Activated naive CD8-positive, alpha-beta T cell treated with anti-CD3 and anti-CD28 coated beads for 36 hours (primary cell): ENCODE data around the gene KCNH1. TPM values are rescaled to one million over a fixed set of nuclear protein-coding genes. Genes with fewer than 3 reads are reported as not detected.

Experiments used
- DNase-seq: peaks from one replicate; pipeline ENCODE4 v3.0.0; 2021
- H3K27ac Mint-ChIP-seq: one replicate; pipeline ENCODE4 v1.8.0; 2022; ENCODE audit warnings: mild to moderate bottlenecking, moderate library complexity, mixed read lengths
- H3K27me3 Mint-ChIP-seq: one replicate; pipeline ENCODE4 v1.8.0; 2022; ENCODE audit warnings: mild to moderate bottlenecking, mixed read lengths
- H3K36me3 Mint-ChIP-seq: one replicate; pipeline ENCODE4 v1.8.0; 2021; ENCODE audit warnings: mild to moderate bottlenecking, mixed read lengths
- H3K4me1 Mint-ChIP-seq: one replicate; pipeline ENCODE4 v1.8.0; 2021; ENCODE audit warnings: mixed read lengths
- H3K4me3 Mint-ChIP-seq: one replicate; pipeline ENCODE4 v1.8.0; 2022; ENCODE audit warnings: mild to moderate bottlenecking, moderate library complexity, mixed read lengths
- H3K9me3 Mint-ChIP-seq: one replicate; pipeline ENCODE4 v1.8.0; 2022; ENCODE audit warnings: mixed read lengths
- total RNA-seq, 2 experiments: library from RNA; stranded (reverse); gene quantifications; one replicate each; pipeline ENCODE4 v1.2.3, GENCODE V29; 2021

Gene KCNH1
- total RNA-seq, 2 experiments from 2014 or later, result not detected

DNA sequence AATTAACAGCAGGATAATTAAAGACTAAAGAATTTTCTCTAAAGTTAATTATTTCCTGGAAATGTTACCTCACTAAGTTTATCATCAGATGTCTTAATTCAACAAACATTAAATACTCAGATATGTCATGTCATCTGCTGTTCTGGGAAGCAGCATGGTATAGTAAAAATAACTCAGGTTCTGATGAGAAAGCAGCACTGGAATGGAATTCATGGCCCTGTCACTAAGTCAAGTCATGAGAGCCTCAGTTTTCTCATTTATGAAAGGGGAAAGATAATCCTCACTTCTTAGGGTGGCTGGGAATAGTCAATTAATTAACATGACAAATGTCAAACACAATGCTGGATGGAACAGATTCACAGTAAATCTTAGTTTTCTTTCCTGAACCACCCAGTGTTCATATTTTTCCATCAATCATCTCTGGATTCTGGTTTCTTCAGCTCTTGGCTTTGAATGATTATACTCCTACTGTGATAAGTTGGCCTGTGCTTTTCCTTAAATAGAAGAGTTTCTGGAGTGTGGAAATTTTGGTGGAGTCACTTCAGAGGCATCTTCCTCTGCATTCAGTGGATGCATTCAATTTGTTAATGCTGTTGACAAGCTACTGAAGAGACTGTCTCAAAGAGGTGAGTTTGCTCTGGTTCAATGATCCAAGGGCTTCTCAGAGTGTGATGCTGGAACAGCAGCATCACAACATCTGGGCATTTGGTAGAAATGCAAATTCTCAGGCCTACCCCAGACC, 319.4 kb downstream of the KCNH1 start:
- Mint-ChIP-seq H3K36me3 (no peaks in the 10 kb centered on the region), H3K27ac (no peak overlapping the region), H3K9me3 (no peaks in the 10 kb centered on the region), H3K4me3 (no peak overlapping the region), H3K4me1 (peaks cover 3% of the 10 kb centered on the region), H3K27me3 (peaks cover 3% of the 10 kb centered on the region)
- DNase-seq, result no peak

DNA sequence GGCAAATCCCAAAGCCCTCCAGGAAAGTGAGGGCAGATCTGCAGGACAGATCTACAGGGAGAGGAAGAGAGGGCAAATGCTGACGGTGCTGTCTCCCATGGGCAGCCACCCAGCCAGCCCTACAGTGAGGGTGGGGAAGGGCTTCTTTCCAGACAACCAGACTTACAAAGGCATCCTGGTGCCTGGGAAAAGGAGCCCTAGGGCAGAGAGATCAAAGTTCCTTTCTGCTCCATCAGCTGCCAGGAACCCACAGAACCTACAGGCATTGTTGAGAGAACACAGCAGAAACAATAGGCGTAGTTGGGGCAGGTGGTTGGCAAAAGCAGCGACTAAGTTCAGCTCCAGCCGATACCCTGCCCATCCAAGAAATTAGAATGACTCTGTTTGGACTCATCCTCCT, 332.4 kb downstream of the KCNH1 start:
- Mint-ChIP-seq H3K36me3 (no peaks in the 10 kb centered on the region), H3K27ac (no peak overlapping the region), H3K4me1 (no peaks in the 10 kb centered on the region), H3K9me3 (no peaks in the 10 kb centered on the region), H3K27me3 (peaks cover 4% of the 10 kb centered on the region), H3K4me3 (no peak overlapping the region)
- DNase-seq, result no peak

DNA sequence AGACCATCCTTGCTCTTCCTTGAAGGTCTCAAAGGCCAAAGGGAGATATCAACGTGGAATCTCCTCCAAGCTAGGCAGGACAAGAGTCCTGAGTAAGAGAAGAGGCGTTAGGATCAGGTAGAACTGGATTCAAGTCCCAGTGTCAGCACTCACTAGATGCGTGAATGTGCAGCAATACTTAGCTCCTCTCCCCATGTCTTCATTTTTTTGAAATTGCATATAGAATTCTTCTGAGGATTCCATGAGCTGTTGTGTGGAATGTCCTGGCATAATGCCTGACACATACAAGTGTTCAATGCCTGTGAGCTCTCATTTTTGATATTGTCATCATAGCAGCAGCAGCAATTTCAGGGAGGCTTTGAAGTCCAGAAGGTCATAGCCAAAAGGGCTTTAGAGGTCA, 333.2 kb downstream of the KCNH1 start:
- Mint-ChIP-seq H3K4me1 (no peaks in the 10 kb centered on the region), H3K4me3 (no peak overlapping the region), H3K27ac (no peak overlapping the region), H3K27me3 (peaks cover 4% of the 10 kb centered on the region), H3K36me3 (no peaks in the 10 kb centered on the region), H3K9me3 (no peaks in the 10 kb centered on the region)
- no peak for DNase-seq

DNA sequence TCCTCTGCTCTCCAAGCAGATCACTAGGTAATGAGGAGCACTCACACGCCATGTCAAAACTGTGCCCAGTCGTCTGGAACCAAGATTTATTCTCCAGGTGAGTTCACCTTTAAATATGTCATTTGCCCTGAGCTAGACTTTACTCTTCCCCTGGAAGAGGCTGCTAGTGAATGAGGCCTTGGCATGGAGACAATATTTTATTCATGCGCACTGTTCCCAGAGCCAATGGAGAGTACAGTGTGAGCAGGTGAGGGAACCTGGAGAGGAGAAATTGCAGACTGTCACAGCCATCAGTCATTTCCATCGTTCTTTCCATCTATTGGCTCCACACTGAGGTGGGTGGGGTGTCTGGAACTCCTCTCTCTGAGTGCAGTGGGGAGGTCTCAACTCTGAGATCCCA, 333.6 kb downstream of the KCNH1 start:
- Mint-ChIP-seq H3K27ac (no peak overlapping the region), H3K4me3 (no peak overlapping the region), H3K27me3 (peaks cover 4% of the 10 kb centered on the region), H3K9me3 (no peaks in the 10 kb centered on the region), H3K36me3 (no peaks in the 10 kb centered on the region), H3K4me1 (no peaks in the 10 kb centered on the region)
- no peak for DNase-seq

DNA sequence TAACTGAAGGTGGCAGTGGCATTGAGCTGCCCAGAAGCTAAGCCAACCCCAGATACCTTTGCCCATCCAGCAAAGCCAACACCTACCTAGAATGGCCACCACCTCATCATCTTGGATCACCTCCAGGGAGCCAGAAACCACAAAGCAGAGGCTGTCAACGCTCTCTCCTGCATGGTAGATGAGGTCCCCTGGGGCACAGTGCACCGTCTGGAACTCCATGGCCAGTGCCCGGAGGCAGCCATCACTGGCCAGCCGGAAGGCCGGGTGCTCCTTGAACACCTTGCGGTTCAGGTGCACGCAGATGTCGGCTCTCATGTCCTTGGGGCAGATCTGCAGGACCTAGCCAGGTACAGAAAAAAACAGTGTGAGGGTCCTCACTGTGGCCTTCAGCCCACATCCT, 336.5 kb downstream of the KCNH1 start:
- no peaks in the 10 kb centered on the region for H3K36me3 Mint-ChIP-seq
- no peaks in the 10 kb centered on the region for H3K4me1 Mint-ChIP-seq
- H3K27ac Mint-ChIP-seq, result no peak overlapping the region
- H3K27me3 Mint-ChIP-seq, result peaks cover 4% of the 10 kb centered on the region
- H3K9me3 Mint-ChIP-seq, result no peaks in the 10 kb centered on the region
- no peak for DNase-seq
- no peak overlapping the region for H3K4me3 Mint-ChIP-seq

DNA sequence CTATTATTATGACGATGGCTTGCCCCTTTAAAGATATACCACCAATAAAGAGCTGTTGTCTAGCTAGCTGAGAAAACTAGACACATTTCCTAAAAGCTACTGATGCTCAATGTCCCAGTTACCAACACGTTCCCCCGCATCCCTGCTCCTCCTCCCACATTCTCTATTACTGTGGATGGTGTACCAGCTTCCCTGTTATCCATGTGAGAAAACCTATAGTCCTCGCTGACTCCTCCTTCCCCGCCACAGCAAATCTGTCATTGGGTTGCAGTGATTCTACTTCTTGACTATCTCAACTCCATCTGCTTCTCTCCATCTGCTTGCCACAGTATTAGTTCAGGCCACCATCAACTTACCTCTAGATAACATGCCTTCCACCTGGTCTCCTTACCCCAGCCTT, 337.5 kb downstream of the KCNH1 start:
- DNase-seq, result no peak
- Mint-ChIP-seq H3K9me3 (no peaks in the 10 kb centered on the region), H3K4me3 (no peak overlapping the region), H3K36me3 (no peaks in the 10 kb centered on the region), H3K27me3 (no peaks in the 10 kb centered on the region), H3K27ac (no peak overlapping the region), H3K4me1 (no peaks in the 10 kb centered on the region)

DNA sequence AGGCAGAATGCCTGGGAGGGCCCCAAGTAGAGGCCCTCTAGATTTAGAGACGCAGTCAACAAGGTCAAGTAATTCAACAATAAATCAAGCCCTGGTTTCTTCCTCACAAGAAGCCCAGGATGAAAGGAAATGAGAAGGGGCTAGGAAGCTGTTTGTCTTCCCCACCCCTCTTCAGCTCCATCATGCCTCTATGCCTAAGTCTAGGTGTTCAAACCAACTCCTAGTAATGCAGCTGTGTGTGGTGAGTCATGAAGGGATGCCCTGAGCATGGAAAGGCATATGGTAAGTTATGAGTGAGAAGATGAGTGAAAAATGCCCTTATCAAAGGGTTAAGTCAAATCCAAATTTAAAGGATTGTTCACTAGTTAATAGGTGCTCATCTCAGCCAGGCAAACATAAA, 339.5 kb downstream of the KCNH1 start:
- H3K4me3 Mint-ChIP-seq, result no peak overlapping the region
- no peaks in the 10 kb centered on the region for H3K36me3 Mint-ChIP-seq
- no peaks in the 10 kb centered on the region for H3K4me1 Mint-ChIP-seq
- no peak overlapping the region for H3K27ac Mint-ChIP-seq
- DNase-seq, result no peak
- H3K9me3 Mint-ChIP-seq, result no peaks in the 10 kb centered on the region
- peaks cover 8% of the 10 kb centered on the region for H3K27me3 Mint-ChIP-seq

DNA sequence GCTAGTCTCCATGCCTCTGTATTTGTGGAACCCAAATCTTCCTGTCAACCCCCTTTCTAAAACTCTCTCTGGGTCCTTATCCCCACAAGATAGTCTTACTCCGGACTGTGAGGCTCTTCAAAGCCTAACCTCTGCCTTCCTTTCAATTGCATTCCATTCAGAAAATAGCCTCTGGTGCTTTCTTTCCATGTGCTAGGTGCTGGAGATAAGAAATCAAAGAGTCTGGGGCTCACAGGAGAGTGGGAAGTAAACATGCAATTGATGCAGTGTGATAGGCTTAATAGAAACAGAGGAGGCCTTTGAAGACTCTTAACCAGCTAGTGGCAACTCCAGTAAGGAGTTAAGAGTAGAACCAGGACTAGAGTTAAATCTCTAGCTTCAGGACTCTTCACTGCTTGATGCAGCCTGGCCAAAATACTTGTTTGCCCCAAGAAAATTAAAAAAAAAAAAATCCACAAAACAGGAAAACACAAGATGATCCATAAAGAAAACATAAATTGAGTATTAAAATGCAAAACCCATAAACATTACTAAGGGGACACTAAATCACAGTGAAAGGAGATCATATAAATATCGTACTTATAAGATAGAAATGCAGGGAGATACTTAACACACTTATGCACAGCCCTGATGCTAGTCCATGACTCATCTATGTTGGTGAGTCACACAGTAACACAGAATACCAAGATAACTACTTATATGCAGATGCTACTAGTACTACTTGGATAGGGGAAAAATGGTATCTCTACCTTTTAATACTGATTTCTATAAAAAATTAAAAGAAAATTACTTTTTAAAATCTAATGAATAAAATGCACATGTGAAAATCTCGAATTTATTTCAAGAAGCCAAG, 341.5 kb downstream of the KCNH1 start:
- Mint-ChIP-seq H3K36me3 (no peaks in the 10 kb centered on the region), H3K4me3 (no peak overlapping the region), H3K27me3 (peaks cover 8% of the 10 kb centered on the region), H3K27ac (no peak overlapping the region), H3K4me1 (no peaks in the 10 kb centered on the region), H3K9me3 (no peaks in the 10 kb centered on the region)
- DNase-seq, result no peak

DNA sequence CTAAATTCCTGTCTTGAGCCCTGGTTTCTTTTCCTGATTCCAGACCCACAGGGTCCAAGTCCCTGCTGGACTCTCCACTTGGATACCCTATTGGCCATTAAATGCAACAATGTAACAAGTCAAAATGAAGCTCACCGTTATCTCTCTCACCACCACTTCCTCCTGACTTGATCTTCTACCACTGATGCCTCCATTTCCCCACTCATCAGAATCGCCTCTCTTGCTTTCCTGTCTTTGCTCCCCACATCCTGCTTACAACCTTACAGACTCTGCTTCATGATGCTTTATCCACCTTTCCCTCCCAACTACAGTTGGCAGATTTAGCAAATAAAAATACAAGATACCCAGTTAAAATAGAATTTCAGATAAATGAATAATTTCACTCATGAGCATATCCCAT, 343.8 kb downstream of the KCNH1 start:
- H3K4me3 Mint-ChIP-seq, result no peak overlapping the region
- H3K9me3 Mint-ChIP-seq, result no peaks in the 10 kb centered on the region
- H3K36me3 Mint-ChIP-seq, result no peaks in the 10 kb centered on the region
- no peak overlapping the region for H3K27ac Mint-ChIP-seq
- no peaks in the 10 kb centered on the region for H3K4me1 Mint-ChIP-seq
- no peak for DNase-seq
- peaks cover 13% of the 10 kb centered on the region for H3K27me3 Mint-ChIP-seq

DNA sequence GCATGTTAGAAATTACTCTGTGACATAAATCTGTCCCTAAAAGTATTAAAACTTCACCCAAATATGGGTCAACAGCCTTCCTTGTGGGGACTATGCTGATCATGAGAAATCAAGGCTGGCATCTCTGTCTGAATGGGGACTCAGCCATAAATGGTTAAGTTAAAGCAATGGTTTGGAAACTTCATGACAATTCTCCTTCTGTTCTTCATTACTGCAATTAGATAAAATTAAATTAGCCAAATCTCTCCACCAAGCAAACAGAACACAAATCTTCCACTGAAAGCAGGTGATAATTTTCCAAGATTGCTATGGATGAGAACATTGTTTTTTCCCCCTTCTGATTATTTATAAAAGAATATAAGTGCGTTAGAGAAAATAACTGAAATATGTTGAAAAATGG, 346.1 kb downstream of the KCNH1 start:
- Mint-ChIP-seq H3K4me3 (no peak overlapping the region), H3K27ac (no peak overlapping the region), H3K4me1 (no peaks in the 10 kb centered on the region), H3K36me3 (no peaks in the 10 kb centered on the region), H3K27me3 (peaks cover 13% of the 10 kb centered on the region), H3K9me3 (no peaks in the 10 kb centered on the region)
- DNase-seq, result no peak

DNA sequence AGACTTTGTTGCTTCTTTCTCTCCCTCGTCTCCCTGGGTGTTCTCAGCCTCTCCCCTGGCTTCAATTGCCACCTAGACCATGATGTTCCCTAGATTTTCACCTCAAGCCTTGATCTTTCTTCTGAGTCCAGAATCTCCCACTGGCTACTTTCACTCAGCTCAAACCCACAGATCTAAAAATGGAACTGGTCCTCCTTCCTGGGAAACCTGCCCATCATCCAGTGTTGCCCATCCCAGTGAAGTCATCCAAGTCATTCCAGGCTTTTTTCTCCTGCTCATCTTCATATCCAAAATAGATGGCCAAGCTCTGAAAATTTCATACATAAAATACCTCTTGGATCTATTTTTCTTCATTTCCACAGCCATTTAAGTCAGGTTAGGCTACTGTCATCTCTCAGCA, 347.4 kb downstream of the KCNH1 start:
- no peaks in the 10 kb centered on the region for H3K4me1 Mint-ChIP-seq
- no peak overlapping the region for H3K27ac Mint-ChIP-seq
- H3K9me3 Mint-ChIP-seq, result no peaks in the 10 kb centered on the region
- no peak overlapping the region for H3K4me3 Mint-ChIP-seq
- H3K36me3 Mint-ChIP-seq, result no peaks in the 10 kb centered on the region
- DNase-seq, result no peak
- H3K27me3 Mint-ChIP-seq, result peaks cover 16% of the 10 kb centered on the region

DNA sequence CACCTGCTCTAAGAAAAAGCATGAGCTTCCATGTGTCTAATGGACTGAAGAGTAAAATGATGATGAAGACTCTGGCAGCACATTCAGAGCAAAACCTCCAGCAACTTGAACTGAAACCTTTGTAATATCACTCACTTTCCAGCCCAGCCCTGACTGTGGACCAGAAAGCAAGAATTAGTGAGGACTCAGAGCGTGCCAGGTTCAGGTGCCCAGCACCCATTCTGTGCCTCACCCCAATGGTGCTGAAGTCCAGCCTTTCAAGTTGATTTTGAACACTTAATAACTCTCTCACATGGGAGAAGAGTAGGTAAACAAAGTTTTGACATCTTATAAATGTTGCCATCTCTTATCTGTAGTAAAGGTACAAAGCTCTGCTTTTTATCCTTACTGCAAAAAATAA, 350.0 kb downstream of the KCNH1 start:
- H3K4me1 Mint-ChIP-seq, result no peaks in the 10 kb centered on the region
- no peaks in the 10 kb centered on the region for H3K36me3 Mint-ChIP-seq
- H3K27ac Mint-ChIP-seq, result no peak overlapping the region
- peaks cover 9% of the 10 kb centered on the region for H3K27me3 Mint-ChIP-seq
- no peak overlapping the region for H3K4me3 Mint-ChIP-seq
- no peaks in the 10 kb centered on the region for H3K9me3 Mint-ChIP-seq
- no peak for DNase-seq

DNA sequence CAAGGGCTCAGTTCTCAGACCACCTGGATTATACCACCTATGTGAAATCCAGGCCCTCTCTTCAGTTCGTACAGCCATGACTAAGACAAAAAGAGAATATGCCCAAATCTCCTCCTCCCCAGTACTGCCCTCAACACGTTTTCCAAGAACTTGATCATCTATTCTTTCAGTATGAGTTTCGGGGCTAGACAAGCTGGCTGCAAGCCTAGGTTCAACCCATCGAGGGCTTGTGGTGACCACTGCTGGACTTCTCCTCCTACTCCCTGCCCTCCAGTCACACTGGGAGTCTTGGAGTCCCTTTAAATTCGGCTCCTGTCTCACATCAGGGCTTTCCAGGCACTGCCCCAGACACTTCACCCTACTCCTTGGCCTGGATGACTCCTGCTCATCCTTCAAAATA, 352.3 kb downstream of the KCNH1 start:
- Mint-ChIP-seq H3K27me3 (peaks cover 8% of the 10 kb centered on the region), H3K36me3 (no peaks in the 10 kb centered on the region), H3K4me3 (no peak overlapping the region), H3K27ac (no peak overlapping the region), H3K4me1 (no peaks in the 10 kb centered on the region), H3K9me3 (no peaks in the 10 kb centered on the region)
- DNase-seq, result no peak

DNA sequence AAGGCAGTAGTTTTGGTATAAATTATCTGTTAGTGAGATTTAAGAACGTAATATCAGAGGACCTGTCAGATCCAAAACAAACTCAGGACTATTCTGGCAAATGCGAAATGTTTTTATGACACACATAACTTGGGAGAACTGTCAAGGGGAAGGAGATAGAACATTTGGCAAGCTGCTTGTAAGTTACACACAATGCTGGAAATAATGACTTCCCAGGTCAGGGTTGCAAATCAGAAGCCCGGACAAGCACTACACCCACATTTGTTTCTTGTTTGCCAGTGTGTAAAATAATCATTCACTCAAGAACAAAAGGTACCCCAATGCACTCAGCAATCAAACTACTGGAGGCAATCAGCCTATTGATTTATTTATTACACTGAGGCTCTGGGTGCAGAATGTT, 354.7 kb downstream of the KCNH1 start:
- H3K27ac Mint-ChIP-seq, result no peak overlapping the region
- H3K4me3 Mint-ChIP-seq, result no peak overlapping the region
- H3K4me1 Mint-ChIP-seq, result no peaks in the 10 kb centered on the region
- no peaks in the 10 kb centered on the region for H3K36me3 Mint-ChIP-seq
- peaks cover 8% of the 10 kb centered on the region for H3K27me3 Mint-ChIP-seq
- DNase-seq, result no peak
- H3K9me3 Mint-ChIP-seq, result no peaks in the 10 kb centered on the region

DNA sequence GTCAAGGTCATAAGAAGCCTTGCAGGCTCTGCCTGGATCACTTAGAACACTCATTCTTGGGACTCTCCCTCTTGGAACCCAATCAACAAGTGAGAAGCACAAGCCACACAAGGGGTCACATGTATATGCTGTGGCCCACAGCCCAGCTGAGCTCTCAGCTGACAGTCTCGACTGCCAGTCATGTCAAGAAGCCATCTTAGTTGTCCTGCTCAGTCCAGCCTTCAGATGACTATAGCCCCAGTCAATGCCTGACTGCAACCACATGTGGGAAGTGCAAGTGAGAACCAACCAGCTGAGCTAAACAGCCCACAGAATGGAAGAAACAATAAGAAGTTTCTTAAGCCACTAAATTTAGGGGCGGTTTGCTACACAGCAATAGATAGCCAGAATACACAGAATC, 356.0 kb downstream of the KCNH1 start:
- Mint-ChIP-seq H3K27me3 (peaks cover 8% of the 10 kb centered on the region), H3K36me3 (no peaks in the 10 kb centered on the region), H3K4me1 (no peaks in the 10 kb centered on the region), H3K9me3 (no peaks in the 10 kb centered on the region), H3K4me3 (no peak overlapping the region), H3K27ac (no peak overlapping the region)
- no peak for DNase-seq

DNA sequence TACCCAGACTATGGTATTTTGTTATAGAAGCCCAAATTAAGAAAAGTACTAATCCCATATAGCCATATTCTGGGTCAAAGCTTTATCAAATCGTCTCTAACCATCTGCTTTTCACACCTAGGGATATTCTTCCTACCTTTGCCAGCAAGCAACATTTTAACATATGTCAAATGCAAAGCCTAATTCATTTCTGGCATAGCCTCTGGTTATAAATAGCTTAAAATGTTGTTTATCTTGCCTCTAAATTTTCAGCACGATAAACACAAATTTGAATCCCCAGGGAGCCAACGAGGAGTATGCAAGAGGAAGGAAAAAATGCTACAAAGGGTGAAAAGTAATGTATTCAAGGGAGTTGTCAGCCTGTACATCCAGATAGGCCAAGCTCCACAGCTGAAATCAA, 357.2 kb downstream of the KCNH1 start:
- Mint-ChIP-seq H3K9me3 (no peaks in the 10 kb centered on the region), H3K36me3 (no peaks in the 10 kb centered on the region), H3K27ac (no peak overlapping the region), H3K4me3 (no peak overlapping the region), H3K27me3 (peaks cover 5% of the 10 kb centered on the region), H3K4me1 (no peaks in the 10 kb centered on the region)
- no peak for DNase-seq
